Gastroesophageal sphincter (tissue), 4 donors: ENCODE results near the gene CTIF. TPM values are rescaled to one million over a fixed set of nuclear protein-coding genes. Genes with fewer than 3 reads are reported as not detected.
A peak's percentile ranks its signal among the peaks of the same experiment; 100 is the strongest.

Experiments
- ATAC-seq: fragments of 150-250 bp; one replicate; pipeline ENCODE4 v1.9.1; 2016; ENCODE audit warnings: mild to moderate bottlenecking, moderate library complexity
- H3K27ac ChIP-seq, 4 donors: fragments of 200-600 bp; sonication (generic) in 3 of 4; 1 replicate in 3 of 4; 2 replicates in 1 of 4; pipeline ENCODE4 v1.5.1; 2016 to 2019
- H3K27me3 ChIP-seq: fragments of 200-600 bp; sonication (generic); one replicate; pipeline ENCODE4 v1.5.1; 2019
- H3K36me3 ChIP-seq, 2 donors: fragments of 200-600 bp; sonication (generic); one replicate each; pipeline ENCODE4 v1.5.1; 2019; ENCODE audit warnings: control low read depth in 1 of 2
- H3K4me1 ChIP-seq, 3 donors: fragments of 200-600 bp; sonication (generic); 1 replicate in 2 of 3; 2 replicates in 1 of 3; pipeline ENCODE4 v1.5.1; 2016 to 2019; ENCODE audit warnings: control low read depth in 2 of 3
- H3K4me3 ChIP-seq, 2 donors: fragments of 200-600 bp; sonication (generic); one replicate each; pipeline ENCODE4 v1.5.1; 2019; ENCODE audit warnings: mild to moderate bottlenecking in 1 of 2, moderate library complexity in 1 of 2
- H3K9me3 ChIP-seq, 3 donors: fragments of 200-600 bp; sonication (generic); one replicate each; pipeline ENCODE4 v1.5.1; 2017 to 2019; ENCODE audit warnings: control low read depth in 2 of 3
- EP300 ChIP-seq: sonication (generic); formaldehyde crosslinking; IDR thresholded peaks from one replicate; pipeline ENCODE4 v1.6.1; 2017; ENCODE audit warnings: antibody characterized with exemption, mild to moderate bottlenecking
- POLR2A ChIP-seq, 2 donors: fragments of 450-650 bp; IDR thresholded peaks; one replicate each; pipeline ENCODE4 v1.6.1; 2017; ENCODE audit warnings: antibody characterized with exemption in 2 of 2, mild to moderate bottlenecking in 2 of 2, moderate library complexity in 1 of 2
- POLR2AphosphoS5 ChIP-seq: sonication (generic); formaldehyde crosslinking; IDR thresholded peaks from one replicate; pipeline ENCODE4 v1.6.1; 2017; ENCODE audit warnings: antibody characterized with exemption
- WGBS, 2 donors: methylation state at CpG; one replicate each; pipeline ENCODE4 v1.1.5; 2018; ENCODE audit warnings: low coverage in 1 of 2; 5-methylcytosine and 5-hydroxymethylcytosine counted together
- total RNA-seq, 4 donors: library from RNA; depleted of rRNA; stranded (reverse); fragments of >200 nt; gene quantifications; one replicate each; pipeline ENCODE4 v1.1.0, GENCODE V29; 2016
- TF ChIP-seq, protein P1 (sequence below), 4 experiments: fragments of 200-600 bp in 2 of 4; fragments of 450-650 bp in 2 of 4; sonication (generic) in 1 of 4; IDR thresholded peaks; one replicate each; pipeline ENCODE4 v1.5.1; 2017 to 2019; ENCODE audit warnings: antibody characterized with exemption in 4 of 4, mild to moderate bottlenecking in 2 of 4, moderate library complexity in 2 of 4

The CTIF gene
- total RNA-seq, 4 donors from 2014 or later, result 31.4 to 124 (median 78.1) TPM

- Histone ChIP-seq H3K9me3 (no peaks in the 10 kb centered on the region), H3K4me3 (no peak overlapping the region), H3K27me3 (no peaks in the 10 kb centered on the region), H3K27ac (peak overlapping the region in 3 of 4 donors; percentile 79 to 86 (median 79)), H3K4me1 (peaks cover 0 to 64% (median 23%) of the 10 kb centered on the region in 3 donors), H3K36me3 (peaks cover 0 to 22% of the 10 kb centered on the region in 2 donors)
- TF ChIP-seq, protein P1, sequence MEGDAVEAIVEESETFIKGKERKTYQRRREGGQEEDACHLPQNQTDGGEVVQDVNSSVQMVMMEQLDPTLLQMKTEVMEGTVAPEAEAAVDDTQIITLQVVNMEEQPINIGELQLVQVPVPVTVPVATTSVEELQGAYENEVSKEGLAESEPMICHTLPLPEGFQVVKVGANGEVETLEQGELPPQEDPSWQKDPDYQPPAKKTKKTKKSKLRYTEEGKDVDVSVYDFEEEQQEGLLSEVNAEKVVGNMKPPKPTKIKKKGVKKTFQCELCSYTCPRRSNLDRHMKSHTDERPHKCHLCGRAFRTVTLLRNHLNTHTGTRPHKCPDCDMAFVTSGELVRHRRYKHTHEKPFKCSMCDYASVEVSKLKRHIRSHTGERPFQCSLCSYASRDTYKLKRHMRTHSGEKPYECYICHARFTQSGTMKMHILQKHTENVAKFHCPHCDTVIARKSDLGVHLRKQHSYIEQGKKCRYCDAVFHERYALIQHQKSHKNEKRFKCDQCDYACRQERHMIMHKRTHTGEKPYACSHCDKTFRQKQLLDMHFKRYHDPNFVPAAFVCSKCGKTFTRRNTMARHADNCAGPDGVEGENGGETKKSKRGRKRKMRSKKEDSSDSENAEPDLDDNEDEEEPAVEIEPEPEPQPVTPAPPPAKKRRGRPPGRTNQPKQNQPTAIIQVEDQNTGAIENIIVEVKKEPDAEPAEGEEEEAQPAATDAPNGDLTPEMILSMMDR (IDR thresholded peaks at IDR 0.05), result no peak
- TF ChIP-seq EP300 (no peak), POLR2AphosphoS5 (no peak), POLR2A (IDR thresholded peaks at IDR 0.05) (no peak)
- 80 to 100% methylated on average over 1 of the region's 8 CpGs for WGBS, 2 donors
- no peak for ATAC-seq
These were observed 231.4 kb downstream of the CTIF start for GRCh38 chr18:48770243-48770642.

- H3K36me3 ChIP-seq, result peaks cover 0 to 31% of the 10 kb centered on the region in 2 donors
- H3K9me3 ChIP-seq, result no peaks in the 10 kb centered on the region
- H3K4me1 ChIP-seq, result peaks cover 0 to 61% (median 22%) of the 10 kb centered on the region in 3 donors
- no peaks in the 10 kb centered on the region for H3K27me3 ChIP-seq
- TF ChIP-seq POLR2AphosphoS5 (no peak), POLR2A (IDR thresholded peaks at IDR 0.05) (no peak), EP300 (no peak)
- TF ChIP-seq, protein P1 (IDR thresholded peaks at IDR 0.05), result no peak
- H3K4me3 ChIP-seq, result no peak overlapping the region
- H3K27ac ChIP-seq, result peak overlapping the region; percentile 4 to 86 (median 79)
- ATAC-seq, result peak; percentile 50
- WGBS, 2 donors, result 69 to 84% methylated on average over 2 to 3 of the region's 22 CpGs
These were observed 233.0 kb downstream of the CTIF start for GRCh38 chr18:48771641-48772375.

DNA sequence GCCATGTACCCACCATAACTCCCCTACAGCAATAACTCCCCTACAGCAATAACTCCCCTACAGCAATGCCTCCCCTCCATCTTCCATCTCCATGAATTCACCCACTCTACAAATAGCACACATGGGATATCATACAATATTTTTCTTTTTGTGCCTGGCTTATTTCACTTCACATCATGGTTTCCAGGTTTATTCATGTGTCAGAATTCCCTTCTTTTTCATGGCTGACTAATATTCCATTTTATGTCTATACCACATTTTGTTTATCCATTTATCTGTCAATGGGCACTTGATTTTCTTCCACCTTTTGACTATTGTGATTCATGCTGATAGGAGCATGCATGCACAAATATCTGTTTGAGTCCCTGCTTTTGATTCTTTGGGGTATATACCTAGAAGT lies 233.6 kb downstream of the CTIF start:
- H3K4me3 ChIP-seq, result no peak overlapping the region
- ATAC-seq, result no peak
- H3K9me3 ChIP-seq, result no peaks in the 10 kb centered on the region
- peaks cover 0 to 61% (median 23%) of the 10 kb centered on the region in 3 donors for H3K4me1 ChIP-seq
- TF ChIP-seq EP300, result no peak
- TF ChIP-seq POLR2A (IDR thresholded peaks at IDR 0.05), result no peak
- TF ChIP-seq, protein P1 (IDR thresholded peaks at IDR 0.05), result no peak
- TF ChIP-seq POLR2AphosphoS5, result no peak
- peaks cover 0 to 32% of the 10 kb centered on the region in 2 donors for H3K36me3 ChIP-seq
- H3K27me3 ChIP-seq, result no peaks in the 10 kb centered on the region
- H3K27ac ChIP-seq, result peak overlapping the region in 3 of 4 donors; percentile 79 to 86 (median 79)

GRCh38 chr18:48773821-48774220 lies 235.0 kb downstream of the CTIF start:
- TF ChIP-seq, protein P1 (IDR thresholded peaks at IDR 0.05), result no peak
- no peak for TF ChIP-seq POLR2A (IDR thresholded peaks at IDR 0.05)
- TF ChIP-seq EP300, result no peak
- TF ChIP-seq POLR2AphosphoS5, result no peak
- Histone ChIP-seq H3K9me3 (no peaks in the 10 kb centered on the region), H3K27me3 (no peaks in the 10 kb centered on the region), H3K4me3 (no peak overlapping the region), H3K36me3 (peaks cover 0 to 32% of the 10 kb centered on the region in 2 donors), H3K27ac (no peak overlapping the region), H3K4me1 (peaks cover 0 to 61% (median 22%) of the 10 kb centered on the region in 3 donors)
- 100% methylated on average over 1 of the region's 6 CpGs; no CpG with 5 or more reads in 1 of the 2 donors for WGBS, 2 donors
- ATAC-seq, result no peak

GRCh38 chr18:48774941-48775340 lies 236.1 kb downstream of the CTIF start:
- no peak for TF ChIP-seq POLR2A (IDR thresholded peaks at IDR 0.05)
- TF ChIP-seq EP300, result no peak
- TF ChIP-seq, protein P1 (IDR thresholded peaks at IDR 0.05), result no peak
- no peak for TF ChIP-seq POLR2AphosphoS5
- ATAC-seq, result no peak
- WGBS, 2 donors, result 95 to 100% methylated on average over 3 to 5 of the region's 5 CpGs
- Histone ChIP-seq H3K4me1 (peaks cover 0 to 61% (median 18%) of the 10 kb centered on the region in 3 donors), H3K27ac (no peak overlapping the region), H3K27me3 (no peaks in the 10 kb centered on the region), H3K9me3 (no peaks in the 10 kb centered on the region), H3K4me3 (no peak overlapping the region), H3K36me3 (peaks cover 0 to 32% of the 10 kb centered on the region in 2 donors)
